Measurements from ENCODE around the gene ADIG. TPM values are rescaled to one million over a fixed set of nuclear protein-coding genes. Genes with fewer than 3 reads are reported as not detected.

ADIG gene
- not detected for total RNA-seq

- Histone ChIP-seq H3K9me3 (no peaks in the 10 kb centered on the region), H3K27ac (no peak within 1 kb of the TSS), H3K36me3 (peaks cover 2% of the 10 kb centered on the region), H3K4me3 (no peak within 1 kb of the TSS), H3K27me3 (replicated peaks; ENCODE audit: insufficient read depth) (no peaks in the 10 kb centered on the region), H3K4me1 (ENCODE audit: control insufficient read depth in 1 of 2, low read depth in 2 of 2) (peaks cover 0 to 9% of the 10 kb centered on the region in 2 donors)
- DNase-seq (ENCODE audit: low spot score) (no peak), ATAC-seq (ENCODE audit: insufficient number of reproducible peaks, low FRiP score, low read depth) (no peak)
- no peak for TF ChIP-seq CTCF (IDR thresholded peaks at IDR 0.05)
Observed at GRCh38 chr20:38581013-38581412, at the start of gene ADIG. ADIG (plus strand) TSS chr20:38581197; CDS start chr20:38581251, 54 bp downstream.

GRCh38 chr20:38534756-38535155 lies 46.2 kb upstream of the ADIG start:
- ATAC-seq (ENCODE audit: insufficient number of reproducible peaks, low FRiP score, low read depth) (no peak), DNase-seq (ENCODE audit: low spot score) (no peak)
- Histone ChIP-seq H3K27ac (no peak overlapping the region), H3K4me1 (ENCODE audit: control insufficient read depth in 1 of 2, low read depth in 2 of 2) (no peaks in the 10 kb centered on the region), H3K4me3 (no peak overlapping the region), H3K27me3 (replicated peaks; ENCODE audit: insufficient read depth) (no peaks in the 10 kb centered on the region), H3K36me3 (peaks cover 45% of the 10 kb centered on the region), H3K9me3 (no peaks in the 10 kb centered on the region)
- no peak for TF ChIP-seq CTCF (IDR thresholded peaks at IDR 0.05)

GRCh38 chr20:38536310-38536709 lies 44.7 kb upstream of the ADIG start:
- no peak overlapping the region for H3K27ac ChIP-seq
- H3K27me3 ChIP-seq (replicated peaks; ENCODE audit: insufficient read depth) = no peaks in the 10 kb centered on the region
- TF ChIP-seq CTCF (IDR thresholded peaks at IDR 0.05) = no peak
- no peak overlapping the region for H3K4me3 ChIP-seq
- ATAC-seq (ENCODE audit: insufficient number of reproducible peaks, low FRiP score, low read depth) (no peak), DNase-seq (ENCODE audit: low spot score) (no peak)
- peaks cover 50% of the 10 kb centered on the region for H3K36me3 ChIP-seq
- H3K9me3 ChIP-seq = no peaks in the 10 kb centered on the region
- H3K4me1 ChIP-seq (ENCODE audit: control insufficient read depth in 1 of 2, low read depth in 2 of 2) = no peaks in the 10 kb centered on the region

GRCh38 chr20:38537176-38537575 lies 43.8 kb upstream of the ADIG start:
- H3K4me3 ChIP-seq = no peak overlapping the region
- TF ChIP-seq CTCF (IDR thresholded peaks at IDR 0.05) = no peak
- H3K36me3 ChIP-seq = peaks cover 51% of the 10 kb centered on the region
- H3K9me3 ChIP-seq = no peaks in the 10 kb centered on the region
- no peak overlapping the region for H3K27ac ChIP-seq
- H3K4me1 ChIP-seq (ENCODE audit: control insufficient read depth in 1 of 2, low read depth in 2 of 2) = no peaks in the 10 kb centered on the region
- H3K27me3 ChIP-seq (replicated peaks; ENCODE audit: insufficient read depth) = no peaks in the 10 kb centered on the region
- no peak for ATAC-seq (ENCODE audit: insufficient number of reproducible peaks, low FRiP score, low read depth)
- DNase-seq (ENCODE audit: low spot score) = no peak

- no peak for TF ChIP-seq CTCF (IDR thresholded peaks at IDR 0.05)
- ATAC-seq (ENCODE audit: insufficient number of reproducible peaks, low FRiP score, low read depth) = no peak
- DNase-seq (ENCODE audit: low spot score) = no peak
- Histone ChIP-seq H3K27ac (no peak overlapping the region), H3K27me3 (replicated peaks; ENCODE audit: insufficient read depth) (no peaks in the 10 kb centered on the region), H3K36me3 (peaks cover 49% of the 10 kb centered on the region), H3K4me3 (no peak overlapping the region), H3K9me3 (no peaks in the 10 kb centered on the region), H3K4me1 (ENCODE audit: control insufficient read depth in 1 of 2, low read depth in 2 of 2) (no peaks in the 10 kb centered on the region)
Observed at GRCh38 chr20:38538789-38539188, 42.2 kb upstream of the ADIG start.

Measured in thoracic aorta (tissue), 2 donors.